Measurements from ENCODE around the gene CRISPLD2.

Gene CRISPLD2

GRCh38 chr16:84955427-84955826 is 135.6 kb downstream of the CRISPLD2 start:
- no peak for TF ChIP-seq ZFX (IDR thresholded peaks at IDR 0.05; ENCODE audit: borderline replicate concordance)
- TF ChIP-seq CTCF (IDR thresholded peaks at IDR 0.05) = no peak
- no peak overlapping the region for H3K27ac ChIP-seq

GRCh38 chr16:84957192-84957591 is 137.4 kb downstream of the CRISPLD2 start:
- H3K27ac ChIP-seq = no peak overlapping the region
- TF ChIP-seq ZFX (IDR thresholded peaks at IDR 0.05; ENCODE audit: borderline replicate concordance) (no peak), CTCF (IDR thresholded peaks at IDR 0.05) (no peak)

GRCh38 chr16:84957792-84958191 is 138.0 kb downstream of the CRISPLD2 start:
- H3K27ac ChIP-seq = no peak overlapping the region
- TF ChIP-seq CTCF (IDR thresholded peaks at IDR 0.05) (no peak), ZFX (IDR thresholded peaks at IDR 0.05; ENCODE audit: borderline replicate concordance) (no peak)

All from 22Rv1 (cell line).